Endothelial cell (in vitro differentiated cells): ENCODE data around the gene SLC17A7. TPM values are rescaled to one million over a fixed set of nuclear protein-coding genes. Genes with fewer than 3 reads are reported as not detected.

Experiments used
- DNase-seq: peaks from one replicate; pipeline ENCODE4 v3.0.0; 2021; ENCODE audit warnings: low spot score
- H3K27ac Mint-ChIP-seq: one replicate; pipeline ENCODE4 v1.8.0; 2021; ENCODE audit warnings: mixed read lengths, inconsistent platforms; ENCODE audit not compliant: unreplicated experiment
- H3K27me3 Mint-ChIP-seq: one replicate; pipeline ENCODE4 v1.8.0; 2021; ENCODE audit warnings: mild to moderate bottlenecking, moderate library complexity, mixed read lengths, inconsistent platforms; ENCODE audit not compliant: unreplicated experiment
- H3K36me3 Mint-ChIP-seq: one replicate; pipeline ENCODE4 v1.8.0; 2021; ENCODE audit warnings: mild to moderate bottlenecking, low read depth, mixed read lengths, inconsistent platforms; ENCODE audit not compliant: unreplicated experiment
- H3K4me1 Mint-ChIP-seq: one replicate; pipeline ENCODE4 v1.8.0; 2021; ENCODE audit warnings: mild to moderate bottlenecking, mixed read lengths, inconsistent platforms; ENCODE audit not compliant: unreplicated experiment
- H3K4me3 Mint-ChIP-seq: one replicate; pipeline ENCODE4 v1.8.0; 2021; ENCODE audit warnings: mild to moderate bottlenecking, mixed read lengths, inconsistent platforms; ENCODE audit not compliant: unreplicated experiment
- H3K9me3 Mint-ChIP-seq: one replicate; pipeline ENCODE4 v1.8.0; 2021; ENCODE audit warnings: mixed read lengths, inconsistent platforms; ENCODE audit not compliant: unreplicated experiment
- total RNA-seq: library from RNA; stranded (reverse); fragmentation: NEBNext Ultra II Directional; extraction: Animal tissue kit (Norgen Biotek cat#: 25700); gene quantifications from one replicate; pipeline ENCODE4 v1.2.1, GENCODE V29; 2021; ENCODE audit not compliant: unreplicated experiment
- TF ChIP-seq, protein P1 (sequence below): fragments of 200-600 bp; sonication (generic); IDR thresholded peaks from one replicate; pipeline ENCODE4 v1.5.0; 2021; ENCODE audit warnings: antibody characterized with exemption; ENCODE audit not compliant: unreplicated experiment

SLC17A7 gene
- total RNA-seq, 1 donor from 2014 or later = 0.92 TPM

DNA sequence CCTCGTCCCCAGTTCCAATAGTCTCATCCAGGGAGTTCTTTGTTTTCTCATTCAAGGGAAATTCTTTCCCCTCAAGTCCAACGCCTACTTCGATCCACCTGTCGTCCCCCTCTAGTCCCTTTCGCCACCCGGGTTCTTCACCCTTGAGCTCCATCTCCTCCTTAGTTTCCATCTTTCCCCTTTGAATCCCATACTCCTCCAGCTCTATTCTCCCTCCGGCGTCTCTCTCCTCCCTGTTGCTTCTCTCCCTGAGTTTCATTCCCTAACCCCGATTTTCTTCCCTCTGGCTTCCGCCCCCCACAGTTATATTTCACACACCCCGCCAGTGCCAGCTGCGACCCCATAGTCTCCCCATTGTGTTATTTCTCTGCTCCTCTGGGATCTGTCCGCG is 628 bp upstream of the SLC17A7 start:
- no peak overlapping the region for H3K27ac Mint-ChIP-seq
- TF ChIP-seq, protein P1, sequence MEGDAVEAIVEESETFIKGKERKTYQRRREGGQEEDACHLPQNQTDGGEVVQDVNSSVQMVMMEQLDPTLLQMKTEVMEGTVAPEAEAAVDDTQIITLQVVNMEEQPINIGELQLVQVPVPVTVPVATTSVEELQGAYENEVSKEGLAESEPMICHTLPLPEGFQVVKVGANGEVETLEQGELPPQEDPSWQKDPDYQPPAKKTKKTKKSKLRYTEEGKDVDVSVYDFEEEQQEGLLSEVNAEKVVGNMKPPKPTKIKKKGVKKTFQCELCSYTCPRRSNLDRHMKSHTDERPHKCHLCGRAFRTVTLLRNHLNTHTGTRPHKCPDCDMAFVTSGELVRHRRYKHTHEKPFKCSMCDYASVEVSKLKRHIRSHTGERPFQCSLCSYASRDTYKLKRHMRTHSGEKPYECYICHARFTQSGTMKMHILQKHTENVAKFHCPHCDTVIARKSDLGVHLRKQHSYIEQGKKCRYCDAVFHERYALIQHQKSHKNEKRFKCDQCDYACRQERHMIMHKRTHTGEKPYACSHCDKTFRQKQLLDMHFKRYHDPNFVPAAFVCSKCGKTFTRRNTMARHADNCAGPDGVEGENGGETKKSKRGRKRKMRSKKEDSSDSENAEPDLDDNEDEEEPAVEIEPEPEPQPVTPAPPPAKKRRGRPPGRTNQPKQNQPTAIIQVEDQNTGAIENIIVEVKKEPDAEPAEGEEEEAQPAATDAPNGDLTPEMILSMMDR = no peak

GRCh38 chr19:49440439-49441209 is 703 bp downstream of the SLC17A7 start:
- Mint-ChIP-seq H3K27me3 (peaks cover 58% of the 10 kb centered on the region), H3K36me3 (peaks cover 7% of the 10 kb centered on the region), H3K4me3 (peak overlapping the region; percentile 68), H3K27ac (no peak overlapping the region), H3K9me3 (no peaks in the 10 kb centered on the region), H3K4me1 (peaks cover 14% of the 10 kb centered on the region)
- DNase-seq = no peak
- TF ChIP-seq, protein P1 = no peak

More for the DNA sequence above, 628 bp upstream of the SLC17A7 start:
- Mint-ChIP-seq H3K27me3 (peaks cover 49% of the 10 kb centered on the region), H3K9me3 (no peaks in the 10 kb centered on the region), H3K36me3 (peaks cover 16% of the 10 kb centered on the region), H3K4me3 (peak overlapping the region; percentile 82), H3K4me1 (peaks cover 14% of the 10 kb centered on the region)
- DNase-seq = no peak

DNA sequence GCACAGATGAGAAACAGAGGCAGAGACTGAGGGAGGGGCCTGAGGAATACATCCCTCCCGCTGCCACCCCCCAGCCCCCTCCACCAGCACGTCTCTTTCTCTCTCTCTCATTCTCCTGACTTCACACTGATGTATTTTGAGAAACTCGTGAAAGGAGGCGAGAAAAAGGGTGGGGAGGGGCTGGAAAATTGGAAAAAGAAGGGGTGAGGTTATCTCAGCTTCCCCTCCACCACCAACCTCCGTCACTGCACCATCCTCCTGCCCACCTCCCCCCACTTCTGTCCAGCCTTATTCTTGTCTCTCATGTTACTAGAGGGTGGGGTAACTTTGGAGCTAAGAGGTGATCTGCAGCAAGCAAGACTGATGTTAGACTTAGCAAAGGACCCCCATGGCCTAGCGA is 1.5 kb downstream of the SLC17A7 start:
- no peak overlapping the region for H3K4me3 Mint-ChIP-seq

GRCh38 chr19:49438261-49438660 is 3.1 kb downstream of the SLC17A7 start:
- DNase-seq = no peak
- H3K4me3 Mint-ChIP-seq = no peak overlapping the region
- peaks cover 61% of the 10 kb centered on the region for H3K27me3 Mint-ChIP-seq
- H3K9me3 Mint-ChIP-seq = no peaks in the 10 kb centered on the region
- peaks cover 12% of the 10 kb centered on the region for H3K4me1 Mint-ChIP-seq
- peaks cover 15% of the 10 kb centered on the region for H3K36me3 Mint-ChIP-seq
- TF ChIP-seq, protein P1 = no peak
- no peak overlapping the region for H3K27ac Mint-ChIP-seq

More for the DNA sequence above, 1.5 kb downstream of the SLC17A7 start:
- TF ChIP-seq, protein P1 = no peak
- Mint-ChIP-seq H3K36me3 (peaks cover 15% of the 10 kb centered on the region), H3K9me3 (no peaks in the 10 kb centered on the region), H3K27ac (no peak overlapping the region), H3K27me3 (peaks cover 59% of the 10 kb centered on the region), H3K4me1 (peaks cover 14% of the 10 kb centered on the region)
- DNase-seq = no peak

- TF ChIP-seq, protein P1 = no peak
- Mint-ChIP-seq H3K9me3 (no peaks in the 10 kb centered on the region), H3K27me3 (peaks cover 61% of the 10 kb centered on the region), H3K4me3 (no peak overlapping the region), H3K27ac (no peak overlapping the region), H3K4me1 (peaks cover 9% of the 10 kb centered on the region), H3K36me3 (peaks cover 15% of the 10 kb centered on the region)
- no peak for DNase-seq
These were observed 4.1 kb downstream of the SLC17A7 start for GRCh38 chr19:49437231-49437630.
